Liver (tissue), 9 donors: ENCODE data around the gene CBR4. TPM values are rescaled to one million over a fixed set of nuclear protein-coding genes. Genes with fewer than 3 reads are reported as not detected.
"Not testable (repeated sequence)": the region's sequence is repeated elsewhere in the genome, so short reads cannot be mapped to it uniquely, and the experiment has no call there.

Experiments
- DNase-seq: peaks from one replicate; pipeline ENCODE4 v3.0.0-alpha.2; 2017; ENCODE audit warnings: low spot score
- H3K27ac ChIP-seq, 2 donors: one replicate each; pipeline ENCODE4 v1.7.0; 2013; ENCODE audit warnings: inconsistent platforms in 2 of 2, low read length in 2 of 2, control low read depth in 1 of 2, low read depth in 1 of 2, mild to moderate bottlenecking in 1 of 2
- H3K27me3 ChIP-seq, 4 donors: one replicate each; pipeline versions ENCODE4 v1.6.1 to v1.7.0; 2013; ENCODE audit warnings: low read length in 3 of 4, inconsistent platforms in 1 of 4, mild to moderate bottlenecking in 1 of 4, moderate library complexity in 1 of 4; ENCODE audit not compliant: control insufficient read depth in 4 of 4, insufficient read depth in 4 of 4
- H3K36me3 ChIP-seq, 4 donors: one replicate each; pipeline versions ENCODE4 v1.6.1 to v1.7.0; 2013; ENCODE audit warnings: low read length in 3 of 4, mild to moderate bottlenecking in 3 of 4, low read depth in 1 of 4, moderate library complexity in 1 of 4; ENCODE audit not compliant: control insufficient read depth in 4 of 4, insufficient read depth in 3 of 4
- H3K4me1 ChIP-seq, 4 donors: one replicate each; pipeline versions ENCODE4 v1.6.1 to v1.7.0; 2013; ENCODE audit warnings: low read length in 3 of 4, mild to moderate bottlenecking in 3 of 4, moderate library complexity in 1 of 4; ENCODE audit not compliant: control insufficient read depth in 4 of 4, insufficient read depth in 4 of 4
- H3K4me3 ChIP-seq, 3 donors: one replicate each; pipeline versions ENCODE4 v1.6.1 to v1.7.0; 2013; ENCODE audit warnings: low read length in 3 of 3, control low read depth in 1 of 3, low read depth in 1 of 3, mild to moderate bottlenecking in 1 of 3
- H3K9ac ChIP-seq, 2 donors: one replicate each; pipeline ENCODE4 v1.7.0; 2013; ENCODE audit warnings: low read length in 2 of 2, mild to moderate bottlenecking in 2 of 2, moderate library complexity in 2 of 2, control low read depth in 1 of 2, low read depth in 1 of 2
- H3K9me3 ChIP-seq, 4 donors: one replicate each; pipeline versions ENCODE4 v1.6.1 to v1.7.0; 2013; ENCODE audit warnings: low read length in 3 of 4; ENCODE audit not compliant: control insufficient read depth in 4 of 4
- EGR1 ChIP-seq, 2 donors: IDR thresholded peaks; 2 replicates each; pipeline ENCODE4 v1.6.1; 2016 to 2018; ENCODE audit warnings: antibody characterized with exemption in 2 of 2, low read depth in 2 of 2
- FOXA1 ChIP-seq: IDR thresholded peaks from 2 replicates; pipeline ENCODE4 v1.6.1; 2016; ENCODE audit warnings: antibody characterized with exemption
- GABPA ChIP-seq, 2 donors: IDR thresholded peaks in 1 of 2; conservative IDR thresholded peaks in 1 of 2; 2 replicates each; pipeline ENCODE4 v1.6.1; 2016; ENCODE audit warnings: antibody characterized with exemption in 2 of 2, mild to moderate bottlenecking in 1 of 2, moderate library complexity in 1 of 2
- HNF4A ChIP-seq, 2 donors: conservative IDR thresholded peaks; 2 replicates each; pipeline ENCODE4 v1.6.1; 2016; ENCODE audit warnings: antibody characterized with exemption in 2 of 2, mild to moderate bottlenecking in 2 of 2
- HNF4G ChIP-seq: IDR thresholded peaks from 2 replicates; pipeline ENCODE4 v1.6.1; 2016; ENCODE audit warnings: antibody characterized with exemption
- JUND ChIP-seq, 2 donors: IDR thresholded peaks; 2 replicates each; pipeline ENCODE4 v1.6.1; 2016; ENCODE audit warnings: antibody characterized with exemption in 2 of 2
- NR2F2 ChIP-seq: IDR thresholded peaks from 2 replicates; pipeline ENCODE4 v1.6.1; 2016; ENCODE audit warnings: antibody characterized with exemption
- RAD21 ChIP-seq, 2 donors: IDR thresholded peaks; 2 replicates each; pipeline ENCODE4 v1.6.1; 2016; ENCODE audit warnings: antibody characterized with exemption in 2 of 2, mild to moderate bottlenecking in 2 of 2
- RXRA ChIP-seq, 2 donors: IDR thresholded peaks; 2 replicates each; pipeline ENCODE4 v1.6.1; 2017 to 2018; ENCODE audit warnings: antibody characterized with exemption in 2 of 2, mild to moderate bottlenecking in 1 of 2
- TAF1 ChIP-seq: conservative IDR thresholded peaks from 2 replicates; pipeline ENCODE4 v1.6.1; 2016; ENCODE audit warnings: antibody characterized with exemption, mild to moderate bottlenecking
- YY1 ChIP-seq: IDR thresholded peaks from 2 replicates; pipeline ENCODE4 v1.6.1; 2016; ENCODE audit warnings: antibody characterized with exemption, mild to moderate bottlenecking
- WGBS: extraction: QIAGEN DNeasy Blood & Tissue Kit; methylation state at CpG from one replicate; pipeline ENCODE4 v1.1.7; 2013; 5-methylcytosine and 5-hydroxymethylcytosine counted together
- polyA plus RNA-seq, 2 donors: library from polyadenylated mRNA; stranded (reverse) in 1 of 2; unstranded in 1 of 2; fragments of 200-250 nt in 1 of 2; fragments of >200 nt in 1 of 2; fragmentation: Nextera tagmentation in 1 of 2; extraction: Ambion mirVana in 1 of 2; gene quantifications; one replicate each; pipeline versions ENCODE4 v1.2.1 to v1.2.3, GENCODE V29; 2013 to 2015
- total RNA-seq, 2 donors: library from RNA; depleted of rRNA; stranded (reverse); fragments of >200 nt; gene quantifications; one replicate each; pipeline ENCODE4 v1.2.3, GENCODE V29; 2014
- TF ChIP-seq, protein P1 (sequence below): fragments of 150-350 bp; IDR thresholded peaks from 2 replicates; pipeline ENCODE4 v1.5.1; 2017; ENCODE audit warnings: improper control_type of control experiment, low read depth, low read length; ENCODE audit not compliant: missing input control
- TF ChIP-seq, protein P2 (sequence below): IDR thresholded peaks from 2 replicates; pipeline ENCODE4 v1.6.1; 2016; ENCODE audit warnings: antibody characterized with exemption
- TF ChIP-seq, protein P3 (sequence below): IDR thresholded peaks from 2 replicates; pipeline ENCODE4 v1.6.1; 2016; ENCODE audit warnings: antibody characterized with exemption, mild to moderate bottlenecking
- TF ChIP-seq, protein P4 (sequence below): IDR thresholded peaks from 2 replicates; pipeline ENCODE4 v1.6.1; 2016; ENCODE audit warnings: antibody characterized with exemption
- TF ChIP-seq, protein P5 (sequence below): IDR thresholded peaks from 2 replicates; pipeline ENCODE4 v1.6.1; 2016; ENCODE audit warnings: antibody characterized with exemption
- donor health status: healthy.
- donor health status: healthy.
- donor health status: healthy.
- donor health status: healthy.
- donor health status: healthy.

Gene CBR4
- total and polyA plus RNA-seq, 4 donors: 9.4 to 32.8 (median 22.6) TPM

DNA sequence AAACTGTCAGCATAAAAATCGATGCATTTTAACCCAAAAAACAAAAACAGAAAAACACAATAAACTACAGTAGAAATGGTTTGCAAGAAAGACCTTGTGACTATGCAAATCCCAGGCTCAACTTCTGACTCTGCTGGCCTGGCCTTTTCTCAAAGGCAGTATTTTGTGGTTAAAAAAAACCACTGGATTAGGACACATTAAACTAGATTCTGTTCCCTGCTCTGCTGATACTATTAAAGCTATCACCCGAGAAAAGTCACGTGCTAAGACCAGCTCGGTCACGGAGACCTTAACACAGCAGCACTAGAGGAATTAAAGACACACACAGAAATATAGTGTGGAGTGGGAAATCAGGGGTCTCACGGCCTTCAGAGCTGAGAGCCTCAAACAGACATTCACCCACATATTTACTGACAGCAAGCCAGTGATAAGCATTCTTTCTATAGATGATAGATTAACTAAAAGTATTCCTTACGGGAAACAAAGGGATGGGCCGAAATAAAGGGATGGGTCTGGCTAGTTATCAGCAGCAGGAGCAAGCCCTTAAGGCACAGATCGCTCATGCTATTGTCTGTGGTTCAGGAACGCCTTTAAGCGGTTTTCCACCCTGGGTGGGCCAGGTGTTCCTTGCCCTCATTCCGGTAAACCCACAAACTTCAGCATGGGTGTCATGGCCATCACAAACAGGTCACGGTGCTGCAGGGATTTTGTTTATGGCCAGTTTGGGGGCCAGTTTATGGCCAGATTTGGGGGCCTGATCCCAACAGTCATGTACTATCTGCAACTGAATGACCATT lies 16.1 kb downstream of the CBR4 start:
- Histone ChIP-seq H3K27me3 (no peaks in the 10 kb centered on the region), H3K4me3 (no peak overlapping the region), H3K9me3 (no peaks in the 10 kb centered on the region), H3K4me1 (peaks cover 0 to 3% (median 2%) of the 10 kb centered on the region in 4 donors), H3K27ac (no peak overlapping the region), H3K9ac (no peak overlapping the region), H3K36me3 (peaks cover 0 to 10% (median 2%) of the 10 kb centered on the region in 4 donors)
- WGBS: 83% methylated on average over 13 of the region's 13 CpGs
- no peak for DNase-seq
- no peak for TF ChIP-seq GABPA (IDR thresholded peaks at IDR 0.05 in 1 of 2, conservative IDR thresholded peaks at IDR 0.05 in 1 of 2)
- no peak for TF ChIP-seq HNF4G
- TF ChIP-seq NR2F2: no peak
- no peak for TF ChIP-seq FOXA1
- TF ChIP-seq YY1: no peak
- TF ChIP-seq JUND (IDR thresholded peaks at IDR 0.05): no peak
- TF ChIP-seq HNF4A (conservative IDR thresholded peaks at IDR 0.05): no peak
- TF ChIP-seq, protein P1, sequence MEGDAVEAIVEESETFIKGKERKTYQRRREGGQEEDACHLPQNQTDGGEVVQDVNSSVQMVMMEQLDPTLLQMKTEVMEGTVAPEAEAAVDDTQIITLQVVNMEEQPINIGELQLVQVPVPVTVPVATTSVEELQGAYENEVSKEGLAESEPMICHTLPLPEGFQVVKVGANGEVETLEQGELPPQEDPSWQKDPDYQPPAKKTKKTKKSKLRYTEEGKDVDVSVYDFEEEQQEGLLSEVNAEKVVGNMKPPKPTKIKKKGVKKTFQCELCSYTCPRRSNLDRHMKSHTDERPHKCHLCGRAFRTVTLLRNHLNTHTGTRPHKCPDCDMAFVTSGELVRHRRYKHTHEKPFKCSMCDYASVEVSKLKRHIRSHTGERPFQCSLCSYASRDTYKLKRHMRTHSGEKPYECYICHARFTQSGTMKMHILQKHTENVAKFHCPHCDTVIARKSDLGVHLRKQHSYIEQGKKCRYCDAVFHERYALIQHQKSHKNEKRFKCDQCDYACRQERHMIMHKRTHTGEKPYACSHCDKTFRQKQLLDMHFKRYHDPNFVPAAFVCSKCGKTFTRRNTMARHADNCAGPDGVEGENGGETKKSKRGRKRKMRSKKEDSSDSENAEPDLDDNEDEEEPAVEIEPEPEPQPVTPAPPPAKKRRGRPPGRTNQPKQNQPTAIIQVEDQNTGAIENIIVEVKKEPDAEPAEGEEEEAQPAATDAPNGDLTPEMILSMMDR: no peak
- TF ChIP-seq, protein P2, sequence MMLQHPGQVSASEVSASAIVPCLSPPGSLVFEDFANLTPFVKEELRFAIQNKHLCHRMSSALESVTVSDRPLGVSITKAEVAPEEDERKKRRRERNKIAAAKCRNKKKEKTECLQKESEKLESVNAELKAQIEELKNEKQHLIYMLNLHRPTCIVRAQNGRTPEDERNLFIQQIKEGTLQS: no peak
- TF ChIP-seq, protein P3, sequence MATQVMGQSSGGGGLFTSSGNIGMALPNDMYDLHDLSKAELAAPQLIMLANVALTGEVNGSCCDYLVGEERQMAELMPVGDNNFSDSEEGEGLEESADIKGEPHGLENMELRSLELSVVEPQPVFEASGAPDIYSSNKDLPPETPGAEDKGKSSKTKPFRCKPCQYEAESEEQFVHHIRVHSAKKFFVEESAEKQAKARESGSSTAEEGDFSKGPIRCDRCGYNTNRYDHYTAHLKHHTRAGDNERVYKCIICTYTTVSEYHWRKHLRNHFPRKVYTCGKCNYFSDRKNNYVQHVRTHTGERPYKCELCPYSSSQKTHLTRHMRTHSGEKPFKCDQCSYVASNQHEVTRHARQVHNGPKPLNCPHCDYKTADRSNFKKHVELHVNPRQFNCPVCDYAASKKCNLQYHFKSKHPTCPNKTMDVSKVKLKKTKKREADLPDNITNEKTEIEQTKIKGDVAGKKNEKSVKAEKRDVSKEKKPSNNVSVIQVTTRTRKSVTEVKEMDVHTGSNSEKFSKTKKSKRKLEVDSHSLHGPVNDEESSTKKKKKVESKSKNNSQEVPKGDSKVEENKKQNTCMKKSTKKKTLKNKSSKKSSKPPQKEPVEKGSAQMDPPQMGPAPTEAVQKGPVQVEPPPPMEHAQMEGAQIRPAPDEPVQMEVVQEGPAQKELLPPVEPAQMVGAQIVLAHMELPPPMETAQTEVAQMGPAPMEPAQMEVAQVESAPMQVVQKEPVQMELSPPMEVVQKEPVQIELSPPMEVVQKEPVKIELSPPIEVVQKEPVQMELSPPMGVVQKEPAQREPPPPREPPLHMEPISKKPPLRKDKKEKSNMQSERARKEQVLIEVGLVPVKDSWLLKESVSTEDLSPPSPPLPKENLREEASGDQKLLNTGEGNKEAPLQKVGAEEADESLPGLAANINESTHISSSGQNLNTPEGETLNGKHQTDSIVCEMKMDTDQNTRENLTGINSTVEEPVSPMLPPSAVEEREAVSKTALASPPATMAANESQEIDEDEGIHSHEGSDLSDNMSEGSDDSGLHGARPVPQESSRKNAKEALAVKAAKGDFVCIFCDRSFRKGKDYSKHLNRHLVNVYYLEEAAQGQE: no peak
- TF ChIP-seq RAD21 (IDR thresholded peaks at IDR 0.05): no peak
- TF ChIP-seq TAF1: no peak
- TF ChIP-seq, protein P4, sequence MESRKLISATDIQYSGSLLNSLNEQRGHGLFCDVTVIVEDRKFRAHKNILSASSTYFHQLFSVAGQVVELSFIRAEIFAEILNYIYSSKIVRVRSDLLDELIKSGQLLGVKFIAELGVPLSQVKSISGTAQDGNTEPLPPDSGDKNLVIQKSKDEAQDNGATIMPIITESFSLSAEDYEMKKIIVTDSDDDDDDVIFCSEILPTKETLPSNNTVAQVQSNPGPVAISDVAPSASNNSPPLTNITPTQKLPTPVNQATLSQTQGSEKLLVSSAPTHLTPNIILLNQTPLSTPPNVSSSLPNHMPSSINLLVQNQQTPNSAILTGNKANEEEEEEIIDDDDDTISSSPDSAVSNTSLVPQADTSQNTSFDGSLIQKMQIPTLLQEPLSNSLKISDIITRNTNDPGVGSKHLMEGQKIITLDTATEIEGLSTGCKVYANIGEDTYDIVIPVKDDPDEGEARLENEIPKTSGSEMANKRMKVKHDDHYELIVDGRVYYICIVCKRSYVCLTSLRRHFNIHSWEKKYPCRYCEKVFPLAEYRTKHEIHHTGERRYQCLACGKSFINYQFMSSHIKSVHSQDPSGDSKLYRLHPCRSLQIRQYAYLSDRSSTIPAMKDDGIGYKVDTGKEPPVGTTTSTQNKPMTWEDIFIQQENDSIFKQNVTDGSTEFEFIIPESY: no peak
- TF ChIP-seq, protein P5, sequence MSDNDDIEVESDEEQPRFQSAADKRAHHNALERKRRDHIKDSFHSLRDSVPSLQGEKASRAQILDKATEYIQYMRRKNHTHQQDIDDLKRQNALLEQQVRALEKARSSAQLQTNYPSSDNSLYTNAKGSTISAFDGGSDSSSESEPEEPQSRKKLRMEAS: no peak
- no peak for TF ChIP-seq RXRA (IDR thresholded peaks at IDR 0.05)
- no peak for TF ChIP-seq EGR1 (IDR thresholded peaks at IDR 0.05; ENCODE audit: low read depth in 2 of 2)

DNA sequence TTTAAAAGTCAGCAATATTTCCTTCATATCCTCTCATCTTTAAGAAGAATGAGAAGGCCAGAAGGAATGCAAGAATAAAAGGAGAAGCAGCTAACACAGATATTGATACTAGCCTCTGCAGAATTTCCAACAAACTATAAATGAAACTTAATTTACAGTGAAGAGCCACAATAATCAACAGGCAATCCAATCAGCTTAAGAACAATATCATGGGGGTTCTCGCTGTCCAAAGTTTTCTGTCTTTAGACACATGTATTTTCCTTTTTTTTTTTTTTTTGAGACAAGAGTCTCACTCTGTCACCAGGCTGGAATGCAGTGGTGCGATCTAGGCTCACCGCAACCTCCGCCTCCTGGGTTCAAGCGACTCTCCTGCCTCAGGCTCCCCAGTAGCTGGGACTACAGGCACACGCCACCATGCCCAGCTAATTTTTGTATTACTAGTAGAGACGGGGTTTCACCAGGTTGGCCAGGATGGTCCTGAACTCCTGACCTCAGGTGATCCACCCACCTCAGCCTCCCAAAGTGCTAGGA lies 17.0 kb downstream of the CBR4 start:
- H3K9me3 ChIP-seq, H3K36me3 ChIP-seq, H3K4me1 ChIP-seq, H3K27ac ChIP-seq, H3K4me3 ChIP-seq, H3K27me3 ChIP-seq, H3K9ac ChIP-seq, DNase-seq: not testable (repeated sequence)
- WGBS: 92% methylated on average over 7 of the region's 7 CpGs
